HG03159 (cell line): ENCODE data around the gene CD300LB.
"Not testable (repeated sequence)": the region's sequence is repeated elsewhere in the genome, so short reads cannot be mapped to it uniquely, and the experiment has no call there.

Source experiments
- ATAC-seq: cut with Tn5 transposase; IDR thresholded peaks from one replicate; pipeline ENCODE4 v1.9.1; 2021; ENCODE audit warnings: mild to moderate bottlenecking, moderate library complexity; ENCODE audit not compliant: unreplicated experiment

The CD300LB gene

GRCh38 chr17:74527081-74527480, 4.2 kb downstream of the CD300LB start:
- ATAC-seq, result no peak

DNA sequence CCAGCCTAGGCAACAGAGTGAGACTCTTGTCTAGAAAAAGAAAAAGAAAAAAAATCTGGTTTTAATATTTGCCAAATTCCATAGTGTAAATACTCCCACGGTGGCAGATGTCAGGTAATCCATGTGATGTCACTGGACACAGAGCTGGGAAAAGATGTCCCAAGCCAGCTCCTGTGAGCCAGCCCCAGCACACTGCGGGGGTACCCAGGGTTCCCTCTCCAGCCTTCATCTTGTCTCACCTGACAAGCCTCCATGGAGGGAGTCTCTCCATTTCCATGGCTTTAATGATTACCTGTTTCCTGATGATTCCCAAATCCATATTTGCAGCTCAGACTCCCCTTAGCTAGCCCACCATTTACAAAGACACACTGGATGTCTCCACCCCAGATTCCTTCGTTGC, 4.6 kb downstream of the CD300LB start:
- no peak for ATAC-seq

GRCh38 chr17:74525781-74526288, 5.4 kb downstream of the CD300LB start:
- ATAC-seq, result no peak

DNA sequence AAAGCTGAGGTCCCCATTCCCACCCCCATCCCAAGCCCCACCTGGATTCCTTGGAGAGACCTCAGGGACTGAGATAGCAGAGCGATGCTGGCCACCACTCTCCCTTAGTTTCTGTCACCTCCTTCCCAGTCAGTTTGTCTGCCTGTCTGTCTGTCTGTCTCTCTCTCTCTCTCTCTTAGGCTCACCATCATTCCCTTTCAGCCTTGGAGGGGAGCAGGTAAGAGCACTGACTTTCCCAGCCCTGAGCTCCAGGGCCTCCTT, 5.9 kb downstream of the CD300LB start:
- ATAC-seq, result no peak

DNA sequence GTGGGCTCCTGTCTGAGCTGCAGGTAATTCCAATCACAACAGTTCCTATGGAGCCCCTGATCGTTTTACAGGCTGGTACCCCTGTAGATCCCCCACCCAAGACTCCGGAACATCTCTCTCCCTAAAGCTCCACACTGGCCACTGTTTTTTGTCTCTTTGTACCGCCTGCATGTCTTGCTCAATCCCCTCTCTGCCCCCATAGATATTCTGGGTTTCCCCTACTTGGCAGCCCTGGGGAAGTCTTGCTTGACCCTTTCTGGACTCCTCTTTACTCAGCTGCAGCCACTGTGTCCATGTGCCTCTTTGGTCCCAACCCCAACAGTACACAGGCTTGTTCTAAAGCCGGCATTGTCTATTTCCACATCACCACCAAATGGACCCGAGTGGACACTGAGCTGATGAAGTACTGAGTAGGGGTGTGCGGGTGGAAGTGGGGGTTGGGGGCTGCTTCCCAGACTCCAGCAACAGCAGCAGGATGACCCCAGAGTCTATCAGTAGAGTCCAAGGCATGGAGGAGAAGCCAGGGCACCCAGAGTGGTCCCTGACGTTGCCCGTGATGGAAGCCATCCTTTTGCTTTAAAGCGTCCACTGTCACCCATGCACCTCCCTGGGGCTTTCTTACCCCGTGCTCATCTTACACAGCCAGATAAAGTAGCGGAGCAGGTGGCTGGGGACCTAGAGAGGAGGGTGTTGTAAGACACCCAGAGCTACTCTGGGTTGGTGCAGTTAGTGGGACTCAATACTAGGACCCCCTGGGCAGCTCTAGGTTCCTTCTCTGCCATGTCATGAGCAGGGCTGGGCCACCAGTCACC, 6.4 kb downstream of the CD300LB start:
- no peak for ATAC-seq

GRCh38 chr17:74523308-74523707, 8.0 kb downstream of the CD300LB start:
- ATAC-seq, result no peak

GRCh38 chr17:74522381-74523105, 8.7 kb downstream of the CD300LB start:
- no peak for ATAC-seq

- no peak for ATAC-seq
Measured at GRCh38 chr17:74521701-74522201, 9.5 kb downstream of the CD300LB start.

DNA sequence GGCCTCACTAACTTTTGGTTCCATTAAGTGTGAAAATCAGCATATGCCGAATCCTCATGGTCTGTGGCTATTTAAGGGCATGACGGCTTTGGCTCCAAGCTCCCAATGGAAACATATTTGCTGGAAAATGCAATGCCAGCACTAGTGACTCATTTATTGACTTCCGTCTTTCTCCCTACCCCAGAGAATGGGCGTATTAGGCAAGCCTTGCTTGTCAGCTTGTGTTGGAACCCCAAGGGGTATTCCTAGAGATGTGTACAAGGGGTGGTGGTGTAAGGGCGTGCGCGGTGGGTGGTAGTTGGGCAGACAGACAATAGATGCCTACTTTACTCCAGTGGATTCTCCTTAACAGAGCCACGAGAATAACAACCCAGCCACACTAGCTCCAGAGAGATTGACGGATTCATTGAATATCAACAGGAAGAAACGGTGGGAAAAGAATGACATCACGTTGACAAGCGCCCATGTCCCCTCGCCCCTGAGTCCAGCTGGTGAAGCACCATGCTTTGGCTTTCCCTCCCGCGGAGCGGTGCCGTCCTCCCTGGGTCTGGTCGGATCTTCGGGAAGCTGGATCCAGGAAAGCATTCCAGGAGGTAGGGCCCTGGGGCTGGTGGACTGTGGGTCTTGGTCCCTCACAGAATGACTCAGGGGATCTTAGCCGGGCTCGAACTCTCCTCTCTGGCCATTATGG, 10.3 kb downstream of the CD300LB start:
- ATAC-seq, result no peak

DNA sequence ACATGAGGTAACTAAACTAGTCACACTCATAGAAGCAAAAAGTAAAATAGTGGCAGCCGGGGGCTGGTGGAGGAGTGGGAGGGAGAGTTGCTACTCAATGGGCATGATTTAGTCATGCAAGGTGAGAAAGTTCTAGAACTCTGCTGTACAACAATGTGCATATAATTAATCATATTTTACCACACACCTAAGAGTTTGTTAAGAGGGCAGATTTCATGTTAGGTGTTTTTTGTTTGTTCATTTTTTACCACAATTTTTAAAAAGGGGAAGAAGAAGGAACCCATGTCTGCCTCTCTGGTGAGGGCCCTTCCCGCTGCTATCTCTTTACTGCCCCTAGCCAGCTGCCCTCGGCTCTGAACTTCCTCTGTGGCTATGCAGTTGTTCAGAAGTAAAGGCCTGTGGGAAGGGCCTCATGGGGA, 11.2 kb downstream of the CD300LB start:
- ATAC-seq, result no peak

GRCh38 chr17:74518413-74518981, 12.8 kb downstream of the CD300LB start:
- not testable (repeated sequence) for ATAC-seq

DNA sequence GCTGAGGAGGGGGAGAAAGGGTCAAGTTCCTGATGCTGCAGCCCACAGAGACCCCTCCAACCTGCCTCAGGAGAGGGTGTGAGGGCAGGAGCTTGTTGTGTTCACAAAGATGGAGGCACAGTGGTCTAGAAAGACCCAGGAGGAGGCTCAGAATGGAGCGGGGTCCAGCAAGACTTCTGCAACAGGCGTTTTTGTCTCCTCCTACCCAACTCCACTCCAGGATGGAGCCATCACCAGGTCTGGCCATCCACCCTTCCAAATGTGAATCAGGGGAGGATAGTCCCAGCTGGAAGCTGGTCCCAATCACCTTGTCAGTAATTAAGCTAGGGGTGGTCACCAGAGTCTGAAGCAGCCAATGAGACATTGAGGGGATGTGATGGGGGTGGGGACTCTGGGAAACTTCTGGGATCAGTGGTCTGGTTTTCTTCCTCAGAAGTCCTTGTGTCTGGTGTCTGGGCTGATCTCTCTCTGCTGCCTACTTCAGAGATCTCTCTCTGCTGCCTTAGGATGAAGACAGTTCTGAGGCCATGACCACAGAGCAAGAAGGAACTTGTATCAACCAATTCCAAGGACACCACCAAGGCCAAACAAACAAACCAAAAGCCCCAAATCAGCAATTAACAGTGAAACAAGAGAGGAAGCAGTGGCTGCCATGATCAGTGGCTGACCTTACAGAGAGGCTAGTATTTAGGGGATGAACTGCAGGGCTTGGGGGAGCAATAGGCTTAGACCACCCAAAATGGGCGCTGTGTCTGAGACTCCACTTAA, 14.5 kb downstream of the CD300LB start:
- ATAC-seq, result no peak

DNA sequence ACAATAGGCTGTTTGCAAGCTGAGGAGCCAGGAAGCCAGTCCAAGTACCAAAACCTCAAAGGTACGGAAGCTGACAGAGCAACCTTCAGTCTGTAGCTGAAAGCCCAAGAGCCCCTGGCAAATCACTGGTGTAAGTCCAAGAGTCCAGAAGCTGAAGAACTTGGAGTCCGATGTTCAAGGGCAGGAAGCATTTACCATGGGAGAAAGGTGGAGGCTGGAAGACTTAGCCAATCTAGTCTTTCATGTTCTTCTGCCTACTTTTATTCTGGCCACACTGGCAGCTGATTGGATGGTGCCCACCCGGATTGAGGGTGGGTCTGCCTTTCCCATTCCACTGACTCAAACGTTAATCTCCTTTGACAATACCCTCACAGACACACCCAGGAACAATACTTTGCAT, 15.3 kb downstream of the CD300LB start:
- ATAC-seq, result no peak

DNA sequence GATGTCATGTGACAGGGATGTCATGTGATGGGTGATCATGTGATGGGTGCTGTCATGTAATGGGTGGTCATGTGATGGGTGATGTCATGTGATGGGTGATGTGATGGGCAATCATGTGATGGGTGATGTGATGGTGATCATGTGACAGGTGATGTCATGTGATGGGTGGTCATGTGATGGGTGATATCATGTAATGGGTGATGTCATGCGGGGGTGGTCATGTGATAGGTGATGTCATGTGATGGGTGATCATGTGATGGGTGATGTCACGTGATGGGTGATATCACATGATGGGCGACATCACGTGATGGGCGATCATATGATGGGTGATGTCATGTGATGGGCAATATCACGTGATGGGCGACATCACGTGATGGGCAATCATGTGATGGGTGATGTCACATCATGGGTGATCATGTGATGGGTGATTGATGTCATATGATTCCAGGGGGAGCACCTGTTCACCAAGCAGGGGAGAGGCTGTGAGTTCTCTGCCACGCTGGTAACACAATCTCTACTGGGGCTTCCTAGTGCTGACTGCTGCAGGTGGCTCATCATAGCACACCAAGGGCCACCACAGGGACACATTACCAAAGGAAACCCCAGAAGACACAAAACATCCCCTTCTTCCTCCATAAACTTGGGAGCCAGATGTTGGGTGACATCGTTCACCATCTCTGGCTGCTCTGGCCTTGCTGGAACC, 16.5 kb downstream of the CD300LB start:
- ATAC-seq, result no peak

DNA sequence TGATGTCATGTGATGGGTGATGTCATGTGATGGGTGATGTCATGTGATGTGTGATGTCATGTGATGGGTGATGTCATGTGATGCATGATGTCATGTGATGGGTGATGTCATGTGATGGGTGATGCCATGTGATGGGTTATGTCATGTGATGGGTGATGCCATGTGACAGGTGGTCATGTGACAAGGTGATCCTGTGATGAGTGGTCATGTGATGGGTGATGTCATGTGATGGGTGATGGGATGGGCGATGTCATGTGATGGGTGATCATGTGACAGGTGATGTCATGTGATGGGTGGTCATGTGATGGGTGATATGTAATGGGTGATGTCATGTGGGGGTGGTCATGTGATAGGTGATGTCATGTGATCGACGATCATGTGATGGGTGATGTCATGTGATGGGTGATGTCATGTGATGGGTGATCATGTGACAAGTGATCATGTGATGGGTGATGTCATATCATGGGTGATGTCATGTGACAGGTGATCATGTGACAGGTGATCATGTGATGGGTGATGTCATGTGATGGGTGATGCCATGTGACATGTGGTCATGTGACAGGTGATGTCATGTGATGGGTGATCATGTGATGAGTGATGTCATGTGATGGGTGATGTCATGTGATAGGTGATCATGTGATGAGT, 17.2 kb downstream of the CD300LB start:
- no peak for ATAC-seq

DNA sequence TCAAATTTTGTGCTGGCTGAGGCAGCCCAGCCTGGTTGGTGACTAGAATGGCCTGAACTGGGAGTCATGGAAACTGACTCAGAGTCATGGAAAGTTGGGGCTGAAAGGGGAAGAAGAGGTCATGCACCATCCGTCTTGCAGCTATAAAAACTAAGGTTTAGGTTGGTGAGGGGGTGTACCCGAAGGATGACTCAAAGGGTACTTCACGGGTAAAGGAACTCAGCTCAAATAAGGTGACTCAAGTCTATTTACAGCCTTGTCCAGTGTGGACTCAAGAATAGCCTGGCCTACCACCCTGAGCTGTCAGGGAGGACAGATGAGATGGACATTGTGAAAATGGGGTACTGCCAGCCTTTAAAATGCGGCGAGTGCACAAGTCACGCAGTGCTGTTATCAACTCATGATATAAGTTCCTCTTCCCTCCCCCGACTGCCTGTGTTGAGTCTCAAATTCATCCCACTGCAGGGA, 18.6 kb downstream of the CD300LB start:
- peak; percentile 41 for ATAC-seq

DNA sequence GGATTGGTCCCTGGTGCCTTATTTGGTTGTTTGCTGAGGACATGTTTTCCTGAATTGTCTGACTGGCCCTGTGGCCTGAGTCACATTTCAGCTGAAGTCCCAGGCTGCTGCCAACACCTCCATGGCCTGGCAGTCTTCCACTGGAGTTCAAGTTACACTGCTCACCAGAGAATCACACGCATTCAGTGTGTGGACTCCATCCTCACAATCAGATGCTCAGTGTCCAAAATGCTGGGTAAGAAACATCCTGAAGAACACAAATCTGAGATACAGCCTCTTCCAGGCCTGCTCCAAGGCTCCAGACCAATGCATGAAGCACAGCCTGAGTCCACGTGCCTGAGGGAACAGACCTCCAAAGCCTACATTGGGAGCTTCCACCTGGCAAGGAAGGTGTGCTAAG, 19.2 kb downstream of the CD300LB start:
- no peak for ATAC-seq

- no peak for ATAC-seq
Measured at GRCh38 chr17:74508156-74508555, 23.1 kb downstream of the CD300LB start.

- not testable (repeated sequence) for ATAC-seq
Measured at GRCh38 chr17:74503949-74504348, 27.3 kb downstream of the CD300LB start.
